HG03175 (cell line): Measurements from ENCODE around the gene DCST1.

ENCODE experiments used
- ATAC-seq: cut with Tn5 transposase; IDR thresholded peaks from one replicate; pipeline ENCODE4 v1.9.1; 2021; ENCODE audit warnings: mild to moderate bottlenecking, moderate library complexity; ENCODE audit not compliant: unreplicated experiment

DCST1 gene

DNA sequence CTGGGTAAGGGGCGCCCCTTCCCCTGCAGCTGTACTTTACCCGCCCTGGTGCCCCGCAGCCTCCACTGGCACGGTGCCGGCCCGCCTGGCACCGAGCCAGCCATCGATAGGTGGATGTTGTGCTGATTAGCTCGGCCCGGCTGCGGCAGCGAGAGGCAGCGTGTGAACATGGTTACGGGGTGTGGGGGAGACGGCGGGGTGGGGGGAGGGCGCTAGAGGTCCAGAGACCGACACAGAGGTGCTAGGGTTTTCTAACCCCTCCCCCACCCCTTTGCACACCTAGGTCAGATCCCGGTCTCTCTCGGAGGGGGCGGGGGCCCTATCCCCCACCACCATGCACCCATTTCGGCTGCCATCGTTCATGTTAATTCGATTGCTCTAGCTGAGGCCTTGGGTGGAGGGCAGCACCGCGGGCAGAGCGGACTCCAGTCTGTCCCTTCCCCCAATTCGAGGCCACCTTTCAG is 36.6 kb downstream of the DCST1 start:
- no peak for ATAC-seq

DNA sequence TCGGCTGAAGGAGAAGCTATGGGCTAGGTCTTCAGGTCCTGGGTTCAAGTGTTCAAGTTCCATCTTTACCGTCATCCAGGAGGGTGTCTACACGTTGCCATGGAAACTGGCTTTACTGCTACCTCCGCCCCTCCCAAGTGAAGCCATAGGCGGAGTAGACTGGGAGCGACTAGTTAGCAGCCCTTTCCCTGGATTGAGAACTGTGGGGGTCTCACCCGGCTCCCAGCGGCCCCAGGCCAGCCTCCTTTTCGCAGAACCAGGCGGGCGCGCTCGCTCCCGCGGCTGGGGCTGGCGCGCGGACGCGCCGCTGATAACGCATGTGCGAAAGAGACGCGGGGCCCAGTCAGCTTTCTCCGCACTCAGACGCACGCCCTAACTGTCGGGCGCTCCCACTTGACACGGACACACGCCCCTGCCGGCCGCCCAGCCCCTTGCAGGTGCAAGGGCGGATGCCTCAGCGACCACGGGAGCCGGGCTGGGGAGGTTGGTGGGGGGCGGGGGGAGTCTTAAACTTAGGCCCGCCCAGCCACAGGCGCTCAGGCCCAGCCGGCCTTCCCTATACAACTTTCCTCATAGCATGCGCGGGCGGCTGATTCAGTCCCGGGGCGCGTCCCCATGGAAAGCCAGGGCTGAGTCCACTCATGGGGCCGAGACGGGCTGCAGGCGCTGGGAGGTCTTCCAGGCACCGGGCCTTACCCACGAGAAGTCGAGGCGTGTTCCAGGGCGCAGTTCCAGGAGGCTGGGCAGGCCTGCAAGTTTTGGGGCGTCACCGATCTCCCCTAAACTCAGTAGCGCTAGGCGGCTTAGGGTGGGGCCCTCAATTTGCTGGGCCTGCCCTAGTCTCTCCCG is 37.3 kb downstream of the DCST1 start:
- ATAC-seq = no peak

DNA sequence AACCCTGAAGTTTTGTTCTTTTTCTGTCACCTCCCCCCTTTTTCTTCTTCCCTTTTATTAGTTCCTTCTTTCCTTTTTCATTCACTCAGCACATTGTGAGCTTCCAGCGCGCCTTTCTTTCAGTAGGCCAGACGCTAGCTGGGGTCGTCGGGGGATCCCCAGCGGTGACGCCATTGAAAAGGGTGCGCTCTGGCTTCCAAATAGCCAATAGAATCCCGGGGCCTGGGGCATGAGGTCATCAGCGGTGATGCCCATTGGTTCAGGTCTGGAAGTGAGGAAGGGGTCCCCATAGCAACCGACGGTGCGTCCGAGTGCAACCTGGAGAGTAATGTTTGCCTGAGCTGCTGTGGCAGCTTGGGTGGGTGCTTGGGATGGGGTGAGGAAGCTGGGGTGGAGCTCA is 38.1 kb downstream of the DCST1 start:
- no peak for ATAC-seq

GRCh38 chr1:155072531-155073289 is 39.1 kb downstream of the DCST1 start:
- no peak for ATAC-seq

DNA sequence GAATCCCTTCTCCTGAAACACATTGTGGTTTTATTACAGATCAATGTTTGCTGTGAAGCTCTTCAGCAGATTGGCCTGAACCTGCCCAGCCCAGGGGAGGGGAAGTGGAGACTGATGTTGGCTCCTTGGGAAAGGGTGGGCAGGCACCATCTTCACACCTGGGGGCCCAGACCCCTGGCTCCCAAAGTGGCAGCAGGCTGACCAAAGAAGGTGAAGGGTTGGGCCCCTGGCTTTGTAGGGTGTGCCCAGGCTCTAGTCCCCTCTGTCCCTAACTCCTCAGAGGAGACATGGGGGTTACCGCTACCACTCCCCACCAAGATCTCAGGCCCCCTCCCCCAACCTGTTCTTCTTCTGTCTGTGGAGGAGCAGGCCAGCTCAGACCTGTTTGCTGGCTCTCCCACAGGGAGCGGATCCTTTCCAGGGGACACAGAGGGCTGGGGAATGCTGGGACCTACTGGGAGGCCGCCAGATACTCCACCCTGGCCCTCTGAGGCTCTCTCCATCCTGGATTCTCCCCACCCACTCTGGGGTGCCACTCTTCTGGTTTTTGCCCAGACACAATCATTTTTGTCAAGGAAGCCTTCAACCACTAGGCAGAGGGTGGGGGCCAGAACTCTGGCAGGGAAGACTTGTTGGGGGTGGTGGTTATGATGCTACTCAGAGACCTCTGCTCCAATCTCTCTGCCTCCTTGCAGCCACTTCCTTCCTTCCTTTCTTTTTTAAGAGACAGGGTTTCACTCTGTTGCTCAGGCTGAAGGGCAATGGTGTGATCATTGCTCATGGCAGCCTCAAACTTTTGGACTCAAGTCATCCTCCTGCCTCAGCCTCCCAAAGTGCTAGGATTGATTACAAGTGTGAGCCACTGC is 40.0 kb downstream of the DCST1 start:
- ATAC-seq = no peak

- no peak for ATAC-seq
These were observed 41.9 kb downstream of the DCST1 start for GRCh38 chr1:155075535-155075934.

DNA sequence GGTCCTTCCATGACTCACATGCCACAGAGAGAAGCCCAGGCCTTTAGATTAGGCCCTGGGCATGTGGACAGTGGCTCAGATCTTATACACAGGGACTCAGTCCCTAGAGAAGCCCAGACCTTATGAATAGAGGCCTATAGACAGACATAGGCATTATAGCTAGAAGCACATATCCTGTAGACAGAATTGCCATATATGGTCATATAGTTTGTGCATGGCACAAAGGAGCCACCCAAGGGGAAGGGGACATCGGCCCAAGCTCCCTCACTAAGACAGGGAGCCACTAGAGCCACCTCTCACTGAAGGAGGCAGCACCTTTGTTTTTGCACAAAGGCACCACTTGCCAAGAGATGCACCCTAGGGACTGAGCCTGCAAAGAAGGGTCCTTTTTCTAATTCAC is 42.7 kb downstream of the DCST1 start:
- no peak for ATAC-seq

DNA sequence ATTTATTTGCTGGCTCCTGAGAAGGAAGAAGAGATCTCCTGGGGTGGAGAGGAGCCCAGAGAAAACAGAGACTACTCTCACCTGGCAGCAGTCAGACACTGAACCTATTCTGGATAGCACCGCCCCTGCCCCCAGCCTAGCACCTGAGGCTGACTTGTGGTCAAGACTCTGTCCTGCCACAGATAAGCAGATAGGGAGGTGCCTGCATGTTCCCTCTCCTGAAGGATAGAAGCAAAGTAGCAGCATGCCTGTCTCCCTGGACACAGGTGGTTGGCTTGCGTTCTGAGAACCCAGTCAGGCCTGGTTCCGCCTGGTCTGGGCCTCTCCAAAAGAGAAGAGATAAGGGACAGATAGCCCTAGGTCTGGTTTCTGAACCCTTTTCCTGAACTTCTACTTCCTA is 43.7 kb downstream of the DCST1 start:
- ATAC-seq = no peak

- ATAC-seq = no peak
These were observed 44.3 kb downstream of the DCST1 start for GRCh38 chr1:155077758-155078445.

- no peak for ATAC-seq
These were observed 45.0 kb downstream of the DCST1 start, which contains the start of gene EFNA3 for GRCh38 chr1:155078469-155079209. Gene EFNA3 (plus strand): TSS chr1:155078837. CDS start chr1:155078942, 105 bp downstream.

GRCh38 chr1:155079210-155079486 is 45.5 kb downstream of the DCST1 start:
- no peak for ATAC-seq

- ATAC-seq = no peak
These were observed 46.1 kb downstream of the DCST1 start for GRCh38 chr1:155079487-155080311.

DNA sequence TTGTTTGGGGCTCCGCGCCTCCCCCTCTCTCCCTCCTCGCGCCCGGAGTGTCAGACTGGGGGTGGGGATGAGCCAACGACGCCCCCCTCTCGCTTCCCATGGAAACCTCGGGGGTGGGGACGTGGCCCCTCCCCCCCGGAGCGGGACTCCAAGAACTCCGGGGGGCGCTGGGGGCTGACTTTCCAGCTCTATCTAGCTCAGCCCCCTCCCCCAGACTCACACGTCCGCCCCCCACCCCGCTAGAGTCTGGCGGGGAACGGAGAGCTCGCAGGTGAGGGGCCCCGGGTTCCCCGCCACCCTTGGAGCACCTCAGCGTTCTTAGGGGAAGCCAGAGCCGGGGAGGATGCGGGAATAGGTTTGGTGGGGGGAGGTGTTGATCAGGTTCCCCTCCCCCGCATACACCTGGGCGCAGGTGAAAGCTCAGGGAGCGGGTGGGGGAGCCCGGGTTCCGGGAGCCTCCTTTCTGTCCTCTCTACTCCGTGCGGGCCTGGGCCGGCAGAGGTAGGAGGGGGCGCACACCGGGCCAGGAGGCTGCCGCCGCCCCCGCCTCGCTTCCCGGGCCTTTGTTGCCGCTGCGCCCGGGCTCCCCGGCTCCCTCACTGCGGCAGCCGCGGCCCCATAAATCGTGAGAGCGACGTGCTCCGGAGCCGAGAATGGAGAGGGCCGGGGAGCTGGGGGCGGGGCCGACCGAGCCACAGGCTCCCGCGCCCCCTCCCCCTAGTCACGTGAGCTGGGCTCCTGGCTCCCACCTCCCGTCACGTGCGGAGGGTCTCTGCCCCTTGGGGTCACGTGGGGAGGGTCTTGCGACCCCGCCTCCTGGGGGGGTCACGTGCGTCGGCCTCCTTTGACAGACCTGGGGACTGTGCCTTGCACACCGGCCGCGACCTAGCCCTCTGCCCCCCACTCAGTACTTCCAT is 46.9 kb downstream of the DCST1 start:
- no peak for ATAC-seq

- no peak for ATAC-seq
These were observed 48.1 kb downstream of the DCST1 start for GRCh38 chr1:155081472-155082300.

- ATAC-seq = no peak
These were observed 48.9 kb downstream of the DCST1 start for GRCh38 chr1:155082301-155083051.

DNA sequence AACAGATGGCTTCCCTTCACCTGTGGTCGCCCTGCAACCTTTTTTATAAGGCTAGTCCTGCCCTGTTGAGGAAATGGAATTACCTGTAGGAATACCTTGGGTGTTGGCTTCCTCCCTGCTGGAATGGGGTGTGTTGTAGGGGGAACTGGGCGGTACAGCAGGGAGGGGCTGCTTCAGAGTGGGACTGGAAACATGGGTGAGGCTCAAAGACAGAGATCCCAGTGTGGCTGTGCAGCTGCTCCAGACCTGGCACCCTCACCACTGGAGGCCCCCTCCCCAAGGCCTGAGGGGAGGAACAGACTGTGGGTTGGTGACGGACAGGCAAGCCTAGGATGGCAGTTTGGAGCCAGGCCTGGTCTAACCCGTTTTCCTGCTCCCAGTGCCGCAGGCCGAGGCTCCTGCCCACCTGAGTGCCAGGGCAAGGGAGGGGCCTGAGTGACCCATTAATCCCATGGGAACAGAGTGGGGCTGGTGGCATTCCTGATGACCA is 49.5 kb downstream of the DCST1 start:
- ATAC-seq = no peak
